ENCODE measurements around the gene AGBL1.

AGBL1 gene

DNA sequence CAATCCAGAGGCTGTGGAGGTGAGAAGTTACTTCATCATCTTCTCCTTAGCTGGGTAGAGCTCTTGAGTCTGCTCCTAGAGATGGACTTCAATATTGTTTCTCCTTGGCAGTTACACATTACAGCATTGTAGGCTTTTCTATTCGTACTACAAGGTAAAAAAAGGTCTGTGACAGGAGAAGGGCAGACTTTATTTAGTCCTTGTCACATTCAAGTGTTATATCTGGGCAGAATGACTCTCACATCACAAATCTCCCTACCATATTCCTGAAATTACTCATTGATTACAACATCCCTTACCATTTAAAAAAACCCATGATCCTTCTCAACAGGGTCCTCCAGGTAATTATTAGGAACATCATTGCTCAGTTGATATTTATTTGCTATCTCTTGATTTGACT lies 75.0 kb downstream of the AGBL1 start:
- ATAC-seq (ENCODE audit: insufficient read depth, low read depth) (no peak), DNase-seq (no peak)
- Histone ChIP-seq H3K79me2 (ENCODE audit: insufficient read depth, low read length) (no peaks in the 10 kb centered on the region), H2AFZ (ENCODE audit: low read depth, low read length) (no peak overlapping the region), H3K4me1 (ENCODE audit: insufficient read depth, low read length) (no peaks in the 10 kb centered on the region), H3K4me2 (ENCODE audit: insufficient read depth, low read length) (no peak overlapping the region), H3K9ac (ENCODE audit: low read depth, low read length) (no peak overlapping the region), H3K9me3 (ENCODE audit: insufficient read depth, low read length, severe bottlenecking) (no peaks in the 10 kb centered on the region), H3K36me3 (ENCODE audit: insufficient read depth, low read length) (no peaks in the 10 kb centered on the region), H3K27ac (ENCODE audit: low read length) (no peak overlapping the region), H4K20me1 (ENCODE audit: insufficient read depth, low read length) (no peaks in the 10 kb centered on the region), H3K27me3 (ENCODE audit: insufficient read depth, low read length, poor library complexity) (no peaks in the 10 kb centered on the region), H3K4me3 (ENCODE audit: low read depth in 1 of 2, low read length in 2 of 2) (no peak overlapping the region)
- TF ChIP-seq EZH2 (IDR thresholded peaks at IDR 0.05; ENCODE audit: borderline replicate concordance, low read depth, low read length, severe bottlenecking), result no peak

- H3K27me3 ChIP-seq (ENCODE audit: insufficient read depth, low read length, poor library complexity), result no peaks in the 10 kb centered on the region
- H3K79me2 ChIP-seq (ENCODE audit: insufficient read depth, low read length), result no peaks in the 10 kb centered on the region
- H3K4me3 ChIP-seq (ENCODE audit: low read depth in 1 of 2, low read length in 2 of 2), result no peak overlapping the region
- H3K27ac ChIP-seq (ENCODE audit: low read length), result no peak overlapping the region
- ATAC-seq (ENCODE audit: insufficient read depth, low read depth) (no peak), DNase-seq (no peak)
- no peak overlapping the region for H3K9ac ChIP-seq (ENCODE audit: low read depth, low read length)
- no peak overlapping the region for H2AFZ ChIP-seq (ENCODE audit: low read depth, low read length)
- no peak overlapping the region for H3K4me2 ChIP-seq (ENCODE audit: insufficient read depth, low read length)
- TF ChIP-seq EZH2 (IDR thresholded peaks at IDR 0.05; ENCODE audit: borderline replicate concordance, low read depth, low read length, severe bottlenecking), result no peak
- no peak for TF ChIP-seq CTCF (IDR thresholded peaks at IDR 0.05; ENCODE audit: borderline replicate concordance, extremely low read depth, low read length, poor library complexity, severe bottlenecking)
- no peaks in the 10 kb centered on the region for H4K20me1 ChIP-seq (ENCODE audit: insufficient read depth, low read length)
- H3K36me3 ChIP-seq (ENCODE audit: insufficient read depth, low read length), result no peaks in the 10 kb centered on the region
- no peaks in the 10 kb centered on the region for H3K4me1 ChIP-seq (ENCODE audit: insufficient read depth, low read length)
- H3K9me3 ChIP-seq (ENCODE audit: insufficient read depth, low read length, severe bottlenecking), result no peaks in the 10 kb centered on the region
These were observed 75.9 kb downstream of the AGBL1 start for GRCh38 chr15:86155551-86155950.

DNA sequence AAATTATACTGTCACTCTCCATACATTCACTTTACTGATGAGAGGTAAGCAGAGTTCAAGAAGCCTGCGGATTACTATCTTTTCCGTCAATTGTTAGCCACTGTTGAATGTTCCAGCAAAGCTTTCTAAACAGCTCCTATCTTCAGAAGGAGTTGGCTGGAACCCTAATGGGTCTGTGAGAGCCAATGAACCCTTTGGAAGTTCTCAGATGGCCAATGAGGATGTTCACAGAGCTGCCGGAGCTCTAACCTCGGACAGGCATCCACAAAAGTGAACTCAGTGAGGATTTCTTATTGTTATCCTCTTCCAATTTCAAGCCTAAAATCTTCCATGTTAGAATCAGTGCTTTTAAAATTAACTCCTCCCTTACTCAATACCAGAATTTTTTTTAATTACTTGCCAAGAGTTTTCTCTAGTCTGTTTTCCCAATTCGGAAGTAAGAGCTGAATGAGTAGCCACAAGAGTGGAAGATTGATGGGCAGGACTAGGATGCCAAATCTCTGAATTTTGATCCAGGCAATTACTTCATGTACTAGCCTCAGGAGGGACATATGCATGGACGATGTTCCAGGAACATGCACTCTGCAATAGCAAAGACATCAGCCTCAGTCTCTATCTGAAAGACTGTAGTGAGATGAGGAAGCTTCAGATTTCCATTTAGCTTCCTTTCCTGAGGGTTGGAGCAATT lies 78.1 kb downstream of the AGBL1 start:
- Histone ChIP-seq H2AFZ (ENCODE audit: low read depth, low read length) (no peak overlapping the region), H3K79me2 (ENCODE audit: insufficient read depth, low read length) (no peaks in the 10 kb centered on the region), H4K20me1 (ENCODE audit: insufficient read depth, low read length) (no peaks in the 10 kb centered on the region), H3K4me2 (ENCODE audit: insufficient read depth, low read length) (no peak overlapping the region), H3K36me3 (ENCODE audit: insufficient read depth, low read length) (no peaks in the 10 kb centered on the region), H3K9me3 (ENCODE audit: insufficient read depth, low read length, severe bottlenecking) (no peaks in the 10 kb centered on the region), H3K4me1 (ENCODE audit: insufficient read depth, low read length) (no peaks in the 10 kb centered on the region), H3K27ac (ENCODE audit: low read length) (no peak overlapping the region), H3K9ac (ENCODE audit: low read depth, low read length) (no peak overlapping the region), H3K4me3 (ENCODE audit: low read depth in 1 of 2, low read length in 2 of 2) (no peak overlapping the region), H3K27me3 (ENCODE audit: insufficient read depth, low read length, poor library complexity) (no peaks in the 10 kb centered on the region)
- no peak for TF ChIP-seq CTCF (IDR thresholded peaks at IDR 0.05; ENCODE audit: borderline replicate concordance, extremely low read depth, low read length, poor library complexity, severe bottlenecking)
- no peak for DNase-seq
- no peak for ATAC-seq (ENCODE audit: insufficient read depth, low read depth)

DNA sequence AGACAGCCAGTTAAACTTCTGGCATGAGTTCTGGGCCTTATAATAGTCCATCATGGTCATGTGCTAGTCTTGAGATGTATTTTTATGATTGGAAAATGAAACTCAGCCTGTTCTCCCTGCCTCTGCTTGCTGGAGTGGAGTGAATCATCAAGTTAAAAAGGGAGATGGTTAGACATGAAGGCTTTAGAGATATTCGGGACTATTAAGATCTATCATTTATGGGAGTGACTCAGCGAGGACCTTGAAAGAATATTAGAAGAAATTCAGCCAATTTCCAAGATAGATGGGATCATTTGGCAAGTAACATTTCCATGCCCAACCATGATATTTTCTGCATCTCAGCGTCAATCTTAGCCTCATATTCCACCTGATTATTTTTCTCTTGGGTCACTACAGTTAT lies 79.8 kb downstream of the AGBL1 start:
- H4K20me1 ChIP-seq (ENCODE audit: insufficient read depth, low read length), result no peaks in the 10 kb centered on the region
- no peaks in the 10 kb centered on the region for H3K79me2 ChIP-seq (ENCODE audit: insufficient read depth, low read length)
- no peak overlapping the region for H2AFZ ChIP-seq (ENCODE audit: low read depth, low read length)
- H3K27me3 ChIP-seq (ENCODE audit: insufficient read depth, low read length, poor library complexity), result no peaks in the 10 kb centered on the region
- H3K36me3 ChIP-seq (ENCODE audit: insufficient read depth, low read length), result no peaks in the 10 kb centered on the region
- H3K9me3 ChIP-seq (ENCODE audit: insufficient read depth, low read length, severe bottlenecking), result no peaks in the 10 kb centered on the region
- no peak overlapping the region for H3K27ac ChIP-seq (ENCODE audit: low read length)
- H3K4me1 ChIP-seq (ENCODE audit: insufficient read depth, low read length), result no peaks in the 10 kb centered on the region
- TF ChIP-seq EZH2 (IDR thresholded peaks at IDR 0.05; ENCODE audit: borderline replicate concordance, low read depth, low read length, severe bottlenecking) (no peak), CTCF (IDR thresholded peaks at IDR 0.05; ENCODE audit: borderline replicate concordance, extremely low read depth, low read length, poor library complexity, severe bottlenecking) (no peak)
- H3K4me2 ChIP-seq (ENCODE audit: insufficient read depth, low read length), result no peak overlapping the region
- H3K4me3 ChIP-seq (ENCODE audit: low read depth in 1 of 2, low read length in 2 of 2), result no peak overlapping the region
- ATAC-seq (ENCODE audit: insufficient read depth, low read depth) (no peak), DNase-seq (no peak)
- no peak overlapping the region for H3K9ac ChIP-seq (ENCODE audit: low read depth, low read length)

All from DND-41 (cell line).